ENCODE data around the gene DOCK2.

DOCK2 gene

DNA sequence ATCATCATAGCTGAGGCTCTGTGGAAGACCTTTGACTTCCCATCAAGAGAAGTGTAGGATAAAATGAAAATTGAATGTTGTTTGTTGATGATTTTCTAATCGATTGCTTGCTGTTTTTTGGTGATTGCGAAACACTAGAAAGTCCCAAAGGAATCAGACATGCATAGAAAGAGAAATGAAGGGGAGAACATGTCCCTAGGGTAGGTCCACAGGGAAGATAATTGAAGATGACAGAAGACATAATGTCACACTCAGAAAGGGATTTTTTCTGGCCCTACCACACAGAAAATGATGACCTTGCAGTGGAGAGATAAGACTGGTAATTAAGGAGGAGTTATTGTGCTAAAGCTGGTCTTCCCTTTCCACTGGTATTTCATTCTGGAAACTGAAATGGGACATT is 280.4 kb downstream of the DOCK2 start:
- H3K36me3 ChIP-seq (ENCODE audit: insufficient read depth, low read length): no peaks in the 10 kb centered on the region; the same call in 1 of the 2 replicates
- TF ChIP-seq EZH2phosphoT487 (IDR thresholded peaks at IDR 0.05; ENCODE audit: borderline replicate concordance): no peak
- TF ChIP-seq, protein P1, sequence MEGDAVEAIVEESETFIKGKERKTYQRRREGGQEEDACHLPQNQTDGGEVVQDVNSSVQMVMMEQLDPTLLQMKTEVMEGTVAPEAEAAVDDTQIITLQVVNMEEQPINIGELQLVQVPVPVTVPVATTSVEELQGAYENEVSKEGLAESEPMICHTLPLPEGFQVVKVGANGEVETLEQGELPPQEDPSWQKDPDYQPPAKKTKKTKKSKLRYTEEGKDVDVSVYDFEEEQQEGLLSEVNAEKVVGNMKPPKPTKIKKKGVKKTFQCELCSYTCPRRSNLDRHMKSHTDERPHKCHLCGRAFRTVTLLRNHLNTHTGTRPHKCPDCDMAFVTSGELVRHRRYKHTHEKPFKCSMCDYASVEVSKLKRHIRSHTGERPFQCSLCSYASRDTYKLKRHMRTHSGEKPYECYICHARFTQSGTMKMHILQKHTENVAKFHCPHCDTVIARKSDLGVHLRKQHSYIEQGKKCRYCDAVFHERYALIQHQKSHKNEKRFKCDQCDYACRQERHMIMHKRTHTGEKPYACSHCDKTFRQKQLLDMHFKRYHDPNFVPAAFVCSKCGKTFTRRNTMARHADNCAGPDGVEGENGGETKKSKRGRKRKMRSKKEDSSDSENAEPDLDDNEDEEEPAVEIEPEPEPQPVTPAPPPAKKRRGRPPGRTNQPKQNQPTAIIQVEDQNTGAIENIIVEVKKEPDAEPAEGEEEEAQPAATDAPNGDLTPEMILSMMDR (conservative IDR thresholded peaks at IDR 0.05; ENCODE audit: low read length): no peak
- H4K20me1 ChIP-seq (ENCODE audit: insufficient read depth, low read length, poor library complexity, severe bottlenecking): peaks cover 7% of the 10 kb centered on the region
- H3K9me2 ChIP-seq (replicated peaks; ENCODE audit: low read depth, low read length): no peaks in the 10 kb centered on the region
- no peaks in the 10 kb centered on the region for H3K4me1 ChIP-seq (ENCODE audit: insufficient read depth, low read length, poor library complexity, severe bottlenecking)
- no peak overlapping the region for H3K4me2 ChIP-seq (ENCODE audit: low read depth, low read length, poor library complexity, severe bottlenecking)
- no peak overlapping the region for H3K9ac ChIP-seq (ENCODE audit: low read depth, low read length, poor library complexity, severe bottlenecking)
- H3K4me3 ChIP-seq (ENCODE audit: low read length, poor library complexity, severe bottlenecking): no peak overlapping the region
- no peaks in the 10 kb centered on the region for H3K9me3 ChIP-seq (ENCODE audit: insufficient read depth, low read depth, low read length)
- no peaks in the 10 kb centered on the region for H3K27me3 ChIP-seq (ENCODE audit: insufficient read depth, low read length, poor library complexity, severe bottlenecking)
- no peak overlapping the region for H2AFZ ChIP-seq (ENCODE audit: low read length)
- H3K79me2 ChIP-seq (ENCODE audit: insufficient read depth, low read length): no peaks in the 10 kb centered on the region
- no peaks in the 10 kb centered on the region for H3F3A ChIP-seq (ENCODE audit: low read depth)

DNA sequence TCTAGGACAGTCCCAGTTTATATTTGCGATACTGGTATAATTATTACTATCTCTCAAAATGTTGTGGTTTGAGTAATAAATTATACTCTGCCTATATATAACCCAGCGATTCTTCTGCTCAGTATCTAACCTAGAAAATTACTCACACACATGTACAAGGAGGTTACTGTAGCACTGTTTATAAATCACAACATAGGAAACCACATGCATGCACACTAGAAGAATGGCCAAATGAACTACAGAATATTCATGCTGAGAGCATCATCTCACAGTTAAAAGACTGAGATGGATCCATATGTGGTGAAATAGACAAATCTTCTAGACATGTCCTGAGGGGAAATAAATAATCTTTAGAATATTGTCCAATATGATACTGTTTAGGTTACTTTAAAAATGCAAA is 281.2 kb downstream of the DOCK2 start:
- no peaks in the 10 kb centered on the region for H3K27me3 ChIP-seq (ENCODE audit: insufficient read depth, low read length, poor library complexity, severe bottlenecking)
- no peak overlapping the region for H3K4me3 ChIP-seq (ENCODE audit: low read length, poor library complexity, severe bottlenecking)
- no peaks in the 10 kb centered on the region for H3F3A ChIP-seq (ENCODE audit: low read depth)
- H3K4me1 ChIP-seq (ENCODE audit: insufficient read depth, low read length, poor library complexity, severe bottlenecking): no peaks in the 10 kb centered on the region
- H3K9me3 ChIP-seq (ENCODE audit: insufficient read depth, low read depth, low read length): no peaks in the 10 kb centered on the region
- H3K9me2 ChIP-seq (replicated peaks; ENCODE audit: low read depth, low read length): no peaks in the 10 kb centered on the region
- TF ChIP-seq, protein P1 (conservative IDR thresholded peaks at IDR 0.05; ENCODE audit: low read length): no peak
- no peak for TF ChIP-seq EZH2phosphoT487 (IDR thresholded peaks at IDR 0.05; ENCODE audit: borderline replicate concordance)
- no peak overlapping the region for H2AFZ ChIP-seq (ENCODE audit: low read length)
- H3K36me3 ChIP-seq (ENCODE audit: insufficient read depth, low read length): no peaks in the 10 kb centered on the region; the same call in 1 of the 2 replicates
- no peaks in the 10 kb centered on the region for H3K79me2 ChIP-seq (ENCODE audit: insufficient read depth, low read length)
- H3K4me2 ChIP-seq (ENCODE audit: low read depth, low read length, poor library complexity, severe bottlenecking): no peak overlapping the region
- peaks cover 7% of the 10 kb centered on the region for H4K20me1 ChIP-seq (ENCODE audit: insufficient read depth, low read length, poor library complexity, severe bottlenecking)
- no peak overlapping the region for H3K9ac ChIP-seq (ENCODE audit: low read depth, low read length, poor library complexity, severe bottlenecking)

DNA sequence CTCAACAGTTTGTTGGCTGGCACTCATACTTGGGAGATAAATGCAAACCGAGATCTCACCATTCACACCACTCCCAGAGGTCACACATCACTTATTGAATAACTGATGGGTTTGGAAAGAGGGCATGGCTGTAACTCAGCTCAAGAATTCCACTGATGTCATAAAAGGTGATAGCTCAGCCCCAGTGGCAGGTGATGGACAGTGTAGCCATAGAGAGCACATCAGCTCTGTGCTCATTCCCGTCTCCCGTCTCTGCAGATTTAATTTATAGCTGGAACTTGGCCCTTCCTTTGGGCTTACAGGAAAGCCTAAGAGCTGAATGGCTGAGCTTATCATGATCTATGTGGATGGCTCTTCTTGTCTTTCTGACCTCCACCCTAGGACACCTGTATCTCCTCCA is 283.4 kb downstream of the DOCK2 start:
- H3K4me1 ChIP-seq (ENCODE audit: insufficient read depth, low read length, poor library complexity, severe bottlenecking): no peaks in the 10 kb centered on the region
- TF ChIP-seq EZH2phosphoT487 (IDR thresholded peaks at IDR 0.05; ENCODE audit: borderline replicate concordance): no peak
- TF ChIP-seq, protein P1 (conservative IDR thresholded peaks at IDR 0.05; ENCODE audit: low read length): no peak
- H3K9me3 ChIP-seq (ENCODE audit: insufficient read depth, low read depth, low read length): no peaks in the 10 kb centered on the region
- no peaks in the 10 kb centered on the region for H3K27me3 ChIP-seq (ENCODE audit: insufficient read depth, low read length, poor library complexity, severe bottlenecking)
- H4K20me1 ChIP-seq (ENCODE audit: insufficient read depth, low read length, poor library complexity, severe bottlenecking): no peaks in the 10 kb centered on the region
- H3K9me2 ChIP-seq (replicated peaks; ENCODE audit: low read depth, low read length): no peaks in the 10 kb centered on the region
- H3K79me2 ChIP-seq (ENCODE audit: insufficient read depth, low read length): no peaks in the 10 kb centered on the region
- no peaks in the 10 kb centered on the region; the same call in 1 of the 2 replicates for H3K36me3 ChIP-seq (ENCODE audit: insufficient read depth, low read length)
- H3K4me3 ChIP-seq (ENCODE audit: low read length, poor library complexity, severe bottlenecking): no peak overlapping the region
- no peaks in the 10 kb centered on the region for H3F3A ChIP-seq (ENCODE audit: low read depth)
- no peak overlapping the region for H3K9ac ChIP-seq (ENCODE audit: low read depth, low read length, poor library complexity, severe bottlenecking)
- H3K4me2 ChIP-seq (ENCODE audit: low read depth, low read length, poor library complexity, severe bottlenecking): no peak overlapping the region
- H2AFZ ChIP-seq (ENCODE audit: low read length): no peak overlapping the region

All from Loucy (cell line).